CD4-positive, alpha-beta T cell treated with Interleukin-4 for 4 hours (primary cell): ENCODE data around the gene GPER1.

ENCODE experiments used
- DNase-seq: peaks from one replicate; pipeline ENCODE4 v3.0.0-alpha.2; 2020

Gene GPER1

DNA sequence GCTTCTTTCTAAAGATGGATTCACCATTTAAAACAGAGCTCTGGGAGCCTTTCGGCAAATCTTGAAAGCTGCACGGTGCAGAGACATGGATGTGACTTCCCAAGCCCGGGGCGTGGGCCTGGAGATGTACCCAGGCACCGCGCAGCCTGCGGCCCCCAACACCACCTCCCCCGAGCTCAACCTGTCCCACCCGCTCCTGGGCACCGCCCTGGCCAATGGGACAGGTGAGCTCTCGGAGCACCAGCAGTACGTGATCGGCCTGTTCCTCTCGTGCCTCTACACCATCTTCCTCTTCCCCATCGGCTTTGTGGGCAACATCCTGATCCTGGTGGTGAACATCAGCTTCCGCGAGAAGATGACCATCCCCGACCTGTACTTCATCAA, 3.7 kb downstream of the GPER1 start:
- DNase-seq: no peak

DNA sequence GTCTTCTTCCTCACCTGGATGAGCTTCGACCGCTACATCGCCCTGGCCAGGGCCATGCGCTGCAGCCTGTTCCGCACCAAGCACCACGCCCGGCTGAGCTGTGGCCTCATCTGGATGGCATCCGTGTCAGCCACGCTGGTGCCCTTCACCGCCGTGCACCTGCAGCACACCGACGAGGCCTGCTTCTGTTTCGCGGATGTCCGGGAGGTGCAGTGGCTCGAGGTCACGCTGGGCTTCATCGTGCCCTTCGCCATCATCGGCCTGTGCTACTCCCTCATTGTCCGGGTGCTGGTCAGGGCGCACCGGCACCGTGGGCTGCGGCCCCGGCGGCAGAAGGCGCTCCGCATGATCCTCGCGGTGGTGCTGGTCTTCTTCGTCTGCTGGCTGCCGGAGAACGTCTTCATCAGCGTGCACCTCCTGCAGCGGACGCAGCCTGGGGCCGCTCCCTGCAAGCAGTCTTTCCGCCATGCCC, 4.3 kb downstream of the GPER1 start:
- DNase-seq: no peak

DNA sequence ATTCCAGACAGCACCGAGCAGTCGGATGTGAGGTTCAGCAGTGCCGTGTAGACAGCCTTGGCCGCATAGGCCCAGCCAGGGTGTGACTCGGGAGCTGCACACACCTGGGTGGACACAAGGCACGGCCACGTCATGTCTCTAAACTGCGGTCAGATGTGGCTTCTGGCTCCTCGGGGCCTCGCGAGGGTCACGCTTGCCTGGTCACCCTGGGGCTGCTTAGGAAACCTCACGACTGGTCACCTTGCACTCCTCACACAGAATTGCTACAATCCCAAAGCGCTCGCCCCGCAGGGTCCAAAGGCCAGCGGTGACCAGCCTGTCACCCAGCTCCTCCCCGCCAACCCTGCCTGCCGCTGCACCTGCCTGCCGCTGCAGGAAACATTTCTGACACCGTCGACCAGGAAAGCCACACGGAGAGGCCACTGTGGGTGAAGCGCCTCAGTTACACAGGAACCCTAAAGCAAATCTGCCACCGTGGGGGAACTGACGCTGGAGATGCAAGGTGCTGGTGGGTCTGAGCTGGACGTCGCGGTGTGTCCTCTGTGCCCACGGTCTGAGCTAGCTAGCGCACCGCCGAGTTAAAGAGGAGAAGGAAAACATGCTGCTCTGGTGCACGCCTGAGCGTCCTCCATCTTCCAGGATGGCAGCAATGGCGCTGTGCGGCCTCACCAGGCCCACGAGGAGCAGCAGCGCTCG, 5.0 kb downstream of the GPER1 start:
- no peak for DNase-seq

DNA sequence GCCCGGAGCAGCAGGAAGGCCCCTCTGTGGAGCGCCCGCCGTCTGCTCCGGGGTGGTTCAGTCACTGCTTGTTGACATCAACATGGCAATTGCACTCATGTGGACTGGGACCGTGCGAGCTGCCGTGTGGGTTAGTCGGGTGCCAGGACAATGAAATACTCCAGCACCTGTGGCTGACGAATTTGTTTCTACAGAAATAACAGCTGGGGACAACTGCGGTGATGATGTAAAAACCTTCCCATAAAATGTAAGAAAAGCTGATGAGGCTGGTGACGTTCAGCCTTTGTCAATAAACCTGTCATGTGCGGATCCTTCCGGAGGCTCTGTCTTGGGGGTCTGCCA, 5.6 kb downstream of the GPER1 start:
- no peak for DNase-seq

DNA sequence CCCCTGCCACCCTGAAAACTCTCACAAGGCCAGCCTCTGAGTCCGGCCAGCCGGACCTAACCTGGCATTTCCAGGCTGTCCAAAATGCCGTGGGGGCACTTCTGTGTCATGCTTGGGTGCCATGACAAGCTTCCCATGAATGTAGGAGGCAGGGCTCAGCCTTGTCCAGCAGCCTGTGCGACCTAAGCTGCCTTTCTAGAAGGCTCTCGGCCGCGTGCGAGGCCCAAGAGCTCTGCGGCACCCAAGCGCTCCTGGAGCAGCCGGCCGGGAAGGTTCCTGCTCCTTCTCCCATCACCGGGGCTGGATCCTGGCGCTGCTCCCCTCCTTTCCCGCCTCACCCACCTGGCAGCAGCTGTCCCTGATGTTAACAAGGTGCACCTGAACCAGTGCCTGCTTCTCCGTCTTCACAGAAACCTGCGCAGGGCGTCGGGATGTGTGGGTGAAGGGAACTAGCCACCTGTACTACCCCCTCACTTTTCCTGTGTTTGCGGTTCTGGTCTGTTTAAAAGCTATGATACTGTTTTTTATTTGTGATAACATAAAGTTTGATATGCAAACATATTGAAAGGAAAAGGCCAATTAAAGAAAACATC, 6.1 kb downstream of the GPER1 start:
- no peak for DNase-seq

DNA sequence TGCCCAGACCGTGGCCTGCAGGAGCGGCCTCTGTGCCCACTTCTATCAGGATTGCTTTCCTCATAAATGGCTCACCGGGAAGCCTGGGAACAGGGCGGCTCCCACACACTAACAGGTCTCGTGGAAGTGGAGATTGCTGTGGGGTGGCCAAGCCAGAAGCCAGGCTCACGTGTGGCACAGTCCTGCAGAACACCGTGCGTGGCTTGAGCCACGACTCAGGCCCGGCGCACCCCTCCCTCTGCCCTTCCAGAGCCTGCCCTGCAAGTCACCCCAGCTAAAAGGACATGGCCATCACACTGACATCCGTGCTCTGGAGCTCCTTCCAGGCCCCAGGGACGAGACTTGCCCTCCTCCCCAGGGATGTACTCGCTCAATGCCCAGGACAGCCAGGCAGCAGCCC, 7.0 kb downstream of the GPER1 start:
- DNase-seq: no peak

DNA sequence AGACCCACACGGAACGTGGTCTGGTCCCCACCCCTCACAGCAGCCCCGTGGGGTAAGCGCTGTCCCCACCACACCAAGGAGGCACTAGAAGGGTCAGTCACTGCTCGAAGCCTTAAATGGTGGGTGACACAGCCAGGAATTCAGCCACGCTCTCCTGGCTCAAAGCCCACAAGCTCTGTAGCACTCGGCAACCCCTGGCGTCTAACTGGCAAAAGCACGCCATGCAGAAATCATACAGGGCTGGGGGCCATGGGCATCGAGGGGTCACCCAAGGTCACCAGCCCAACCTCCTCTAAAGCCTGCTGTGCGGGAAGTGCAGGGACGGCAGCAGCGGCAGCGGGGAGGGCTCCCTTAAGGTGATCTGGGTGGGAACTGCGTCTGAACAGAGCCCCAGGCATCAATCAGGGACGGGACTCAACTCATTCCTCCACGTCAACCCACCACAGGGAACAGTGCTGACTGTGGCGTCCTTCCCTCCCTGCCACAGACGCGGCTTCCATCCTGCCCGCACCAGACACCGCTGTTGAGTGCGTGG, 7.8 kb downstream of the GPER1 start:
- DNase-seq: no peak

DNA sequence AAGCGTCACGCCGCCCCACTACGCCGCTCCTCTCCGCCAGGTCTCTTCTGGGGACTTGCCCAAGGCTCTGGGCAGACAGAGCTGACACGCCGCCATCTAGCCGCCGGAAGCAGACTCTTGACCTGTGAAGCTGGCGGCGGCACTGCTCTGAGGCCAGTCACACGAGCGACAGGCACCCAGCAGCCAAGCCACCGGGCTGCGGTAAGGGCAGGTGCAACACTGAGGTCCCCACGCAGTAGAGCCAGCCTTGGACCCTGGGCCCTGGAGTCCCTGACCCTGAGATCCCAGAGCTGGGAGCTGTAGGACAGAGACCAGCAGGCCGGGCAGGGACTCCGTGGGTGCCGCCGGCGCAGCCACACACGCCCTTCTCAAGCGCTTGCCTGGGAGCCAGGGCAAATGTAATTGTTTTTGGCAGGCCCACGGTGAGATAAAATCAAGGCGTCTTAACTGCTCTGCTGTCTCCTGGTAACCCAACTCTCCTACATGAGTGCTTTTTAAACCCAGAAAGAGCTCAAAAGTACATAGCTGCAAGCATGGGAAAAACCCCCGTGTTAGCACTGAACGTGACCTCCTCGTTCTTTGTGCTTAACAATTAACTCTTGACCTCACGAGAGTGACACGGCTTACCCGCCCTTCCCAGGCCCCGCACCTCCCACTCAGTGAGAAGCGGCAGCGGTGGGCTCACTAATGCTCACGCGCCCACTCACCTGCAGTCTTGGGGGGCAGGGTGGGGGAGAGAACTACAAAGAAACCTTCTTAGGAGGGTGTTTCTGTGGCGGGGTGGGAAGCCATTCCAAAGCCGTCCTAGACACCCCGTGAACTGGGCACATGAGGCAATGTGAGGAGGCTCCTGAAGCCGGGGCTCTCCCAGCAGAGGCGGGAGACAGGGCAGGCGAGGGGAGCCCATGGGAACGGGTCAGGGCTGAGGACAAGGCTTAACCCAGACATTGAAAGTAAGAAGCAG, 8.5 kb downstream of the GPER1 start:
- no peak for DNase-seq

DNA sequence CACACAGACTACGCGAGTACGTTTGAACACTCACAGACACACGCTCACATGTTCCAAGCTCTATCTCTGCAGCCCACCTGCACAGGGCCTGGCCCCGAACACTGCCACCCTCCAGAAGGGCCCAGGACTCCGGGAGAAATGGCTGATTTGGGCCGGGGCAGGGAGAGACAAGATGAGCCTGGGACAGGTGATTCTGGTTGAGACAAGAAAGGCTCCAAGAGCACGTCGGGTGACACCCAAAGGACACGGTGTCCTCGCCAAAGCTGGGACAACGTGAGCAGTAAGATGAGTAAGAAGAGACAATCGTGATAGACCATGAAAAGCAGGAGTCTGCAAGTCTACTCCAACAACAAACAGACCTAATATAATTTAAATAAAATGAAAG, 9.2 kb downstream of the GPER1 start:
- DNase-seq: no peak

DNA sequence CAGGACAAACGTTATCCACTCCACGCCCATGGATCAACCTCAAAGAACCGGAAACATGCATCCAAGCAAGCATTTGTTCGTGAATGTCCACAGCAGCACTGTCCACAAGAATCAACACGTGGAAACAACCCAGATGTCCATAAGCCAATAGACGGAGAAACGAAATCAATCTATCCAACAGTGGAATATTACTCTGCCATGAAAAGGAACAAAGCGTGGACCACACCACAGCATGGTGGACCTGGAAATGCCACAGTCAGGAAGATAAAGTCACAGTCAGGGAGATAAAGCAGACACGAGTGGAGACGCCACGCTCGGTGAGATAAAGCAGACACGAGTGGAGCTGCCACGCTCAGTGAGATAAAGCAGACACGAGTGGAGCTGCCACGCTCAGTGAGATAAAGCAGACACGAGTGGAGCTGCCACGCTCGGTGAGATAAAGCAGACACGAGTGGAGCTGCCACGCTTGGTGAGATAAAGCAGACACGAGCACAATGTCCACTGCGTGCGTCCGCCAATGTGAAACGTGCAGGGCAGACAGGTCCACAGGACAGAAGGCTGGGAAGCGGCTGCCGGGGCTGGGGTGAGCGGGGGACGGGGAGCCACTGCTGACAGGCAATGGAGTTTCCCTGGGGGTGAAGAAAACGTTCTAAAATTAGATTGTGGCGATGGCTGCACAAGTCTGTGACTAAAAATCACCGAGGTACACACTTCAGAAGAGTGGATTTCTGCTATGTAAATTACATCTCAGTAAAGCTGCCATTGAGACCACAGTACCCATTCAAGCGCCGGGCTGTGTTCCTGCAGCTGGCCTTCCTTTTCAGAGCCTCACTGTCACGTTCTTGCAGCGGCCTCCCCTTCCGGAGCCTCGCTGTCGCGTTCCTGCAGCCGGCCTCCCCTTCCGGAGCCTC, 10.6 kb downstream of the GPER1 start:
- DNase-seq: no peak

DNA sequence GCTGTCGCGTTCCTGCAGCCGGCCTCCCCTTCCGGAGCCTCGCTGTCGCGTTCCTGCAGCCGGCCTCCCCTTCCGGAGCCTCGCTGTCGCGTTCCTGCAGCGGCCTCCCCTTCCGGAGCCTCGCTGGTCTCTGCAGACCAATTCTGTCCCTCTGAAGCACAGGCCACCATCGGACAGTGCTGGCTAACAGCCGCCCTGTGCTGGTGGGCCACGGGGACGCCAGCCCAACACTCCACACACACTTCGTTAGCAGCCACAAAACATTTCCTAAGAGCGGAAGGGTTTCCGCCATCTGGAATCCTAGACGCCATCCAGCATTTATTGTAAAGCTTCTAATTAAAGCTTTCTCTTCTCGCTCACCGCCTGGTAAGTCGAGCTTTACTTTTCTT, 11.2 kb downstream of the GPER1 start:
- DNase-seq: no peak

DNA sequence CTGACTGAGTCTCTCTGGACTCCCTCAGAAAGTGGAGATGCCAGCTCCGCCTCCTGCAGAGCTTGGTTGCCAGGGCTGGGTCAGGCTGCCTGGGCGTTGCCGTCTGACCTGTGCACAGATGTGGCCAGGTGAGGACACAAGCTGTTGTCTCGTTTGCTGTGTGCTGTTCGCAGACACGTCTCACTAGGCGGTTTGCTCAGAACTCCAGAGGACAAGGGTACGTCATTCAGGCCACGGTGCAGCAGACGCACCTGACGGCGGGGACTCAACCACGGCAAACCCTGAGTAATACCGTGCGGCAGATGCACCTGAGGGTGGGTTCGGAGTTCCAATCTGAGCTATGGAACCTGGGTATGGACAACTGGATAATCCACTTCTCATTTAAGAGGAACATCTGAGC, 11.7 kb downstream of the GPER1 start:
- DNase-seq: no peak

DNA sequence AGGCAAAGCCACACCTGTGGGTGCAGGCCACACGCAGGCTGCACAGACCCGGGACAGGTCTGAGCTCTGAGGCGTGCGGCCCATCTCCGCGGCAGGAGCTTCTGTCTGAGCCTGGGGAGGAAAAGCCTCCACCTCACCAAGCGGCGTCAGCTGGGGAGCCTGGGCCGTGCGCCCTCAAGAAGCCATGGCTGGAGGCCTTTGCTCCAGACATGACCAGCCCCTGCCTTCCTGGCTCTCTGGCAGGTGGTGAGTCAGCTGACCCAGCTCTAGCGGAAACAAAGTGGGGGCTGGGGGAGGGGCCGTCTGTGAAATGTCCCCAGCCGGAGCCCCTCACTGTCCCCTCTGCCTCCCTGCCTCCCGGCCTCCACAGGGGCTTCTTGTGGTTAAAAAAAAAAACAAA, 12.5 kb downstream of the GPER1 start:
- no peak for DNase-seq

DNA sequence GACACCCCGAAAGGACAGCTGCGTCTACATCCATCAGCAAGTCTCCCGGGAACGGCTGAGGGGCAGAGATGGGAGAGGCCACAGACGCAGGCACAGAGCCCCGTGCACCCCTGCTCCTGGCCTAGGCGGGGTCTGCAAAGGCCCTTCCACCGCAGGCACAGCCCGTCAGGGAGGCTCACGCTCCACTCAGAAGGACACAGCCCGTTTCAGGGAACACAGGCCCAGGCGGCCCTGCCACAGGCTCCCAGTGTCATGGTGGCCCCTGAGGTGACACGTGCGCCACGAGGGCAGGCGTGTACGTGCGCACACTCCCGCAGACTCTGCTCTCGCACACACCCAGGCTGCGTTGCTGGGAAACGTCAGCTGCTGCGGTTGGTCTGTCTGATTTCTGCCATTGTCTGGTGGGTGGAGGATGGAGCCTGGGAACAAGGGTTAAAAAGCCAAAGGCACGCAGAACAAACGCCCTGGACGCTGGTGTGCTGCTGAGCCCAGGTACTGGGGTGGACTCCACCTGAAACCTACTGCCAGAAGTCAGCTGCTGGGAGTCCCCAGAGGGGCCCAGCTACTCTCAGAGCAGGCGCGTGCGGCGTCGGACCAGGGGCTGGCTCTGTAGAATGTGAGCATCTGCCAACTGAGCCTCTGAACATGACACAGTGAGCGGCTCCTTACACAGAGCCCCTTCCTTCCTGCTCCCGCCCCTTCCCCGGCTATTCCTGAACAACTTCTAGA, 13.1 kb downstream of the GPER1 start:
- no peak for DNase-seq

DNA sequence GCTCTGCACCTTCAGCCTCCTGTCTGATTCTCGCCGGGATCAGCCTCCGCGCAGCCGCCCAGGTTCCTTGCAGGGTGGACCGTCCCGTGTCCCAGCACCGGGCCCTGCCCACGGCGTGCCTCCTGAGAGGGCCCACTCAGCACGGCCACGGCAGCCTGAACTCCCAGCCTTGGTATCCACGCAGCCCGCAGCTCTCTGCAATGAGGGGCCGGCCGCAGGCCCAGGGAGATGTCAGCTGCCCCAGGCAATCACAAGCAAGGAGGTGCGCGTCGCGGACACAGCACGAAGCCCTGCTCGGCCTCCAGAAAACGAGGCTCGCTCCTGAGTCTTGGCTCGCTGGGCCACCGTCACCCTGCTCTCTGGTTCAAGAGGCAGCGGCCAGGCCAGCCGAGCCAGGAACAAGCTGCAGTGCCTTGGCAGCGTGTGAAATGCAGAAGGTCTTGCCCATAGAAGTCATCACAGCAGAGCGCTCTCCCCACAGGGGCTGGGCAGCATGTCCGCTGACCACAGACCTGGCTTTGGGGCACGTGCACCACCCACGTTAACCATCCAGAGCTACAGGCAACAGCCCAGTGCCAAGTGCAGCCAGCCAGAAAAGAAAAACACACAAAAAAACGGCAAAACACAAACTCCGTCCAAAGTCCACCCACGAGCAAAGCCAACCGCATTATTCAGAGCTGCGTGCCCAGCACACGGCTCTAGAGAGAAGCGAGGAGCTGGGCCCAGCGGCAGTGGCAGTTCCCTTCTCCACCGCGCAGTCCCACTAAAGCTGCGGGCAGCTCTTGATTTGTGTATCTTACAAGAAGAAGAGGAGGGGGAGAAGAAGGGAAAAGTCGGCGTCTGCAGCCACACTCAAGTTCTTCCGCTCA, 13.9 kb downstream of the GPER1 start:
- DNase-seq: no peak

DNA sequence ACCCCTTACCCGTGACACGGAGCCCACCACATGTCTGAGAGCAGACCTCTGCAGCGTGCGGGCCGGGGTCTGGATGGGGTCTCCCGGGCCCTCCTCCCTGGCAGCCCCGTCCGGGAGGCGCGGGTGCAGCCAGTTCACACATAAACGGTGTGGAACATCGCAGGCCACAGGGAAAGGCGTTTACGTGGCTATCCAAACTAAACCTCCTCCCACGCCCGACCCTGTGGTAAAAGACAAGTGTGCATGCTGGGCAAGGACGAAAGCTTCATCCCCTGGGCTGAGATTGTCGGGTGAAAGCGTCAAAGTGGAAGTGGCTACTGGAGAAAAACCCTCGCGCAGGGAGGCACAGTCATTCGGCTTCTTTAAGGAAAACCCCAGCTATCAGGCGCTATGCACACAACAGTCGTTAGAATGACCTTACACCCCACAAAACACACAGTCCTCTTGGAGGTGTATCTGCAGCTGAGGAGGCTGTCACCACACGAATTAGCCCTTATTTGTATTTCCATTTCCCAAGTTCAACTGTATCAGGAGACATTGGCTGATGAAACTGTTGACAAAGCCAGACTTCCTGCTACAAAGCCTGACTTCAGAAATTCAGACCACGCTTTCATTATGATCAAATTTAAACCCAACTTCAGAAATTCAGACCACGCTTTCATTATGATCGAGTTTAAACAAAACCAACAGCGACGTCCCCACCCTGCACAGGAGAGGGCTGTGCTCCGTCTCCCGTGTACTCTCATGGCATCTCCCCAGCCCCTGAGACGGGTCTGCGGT, 15.3 kb downstream of the GPER1 start:
- peak; percentile 3 for DNase-seq

DNA sequence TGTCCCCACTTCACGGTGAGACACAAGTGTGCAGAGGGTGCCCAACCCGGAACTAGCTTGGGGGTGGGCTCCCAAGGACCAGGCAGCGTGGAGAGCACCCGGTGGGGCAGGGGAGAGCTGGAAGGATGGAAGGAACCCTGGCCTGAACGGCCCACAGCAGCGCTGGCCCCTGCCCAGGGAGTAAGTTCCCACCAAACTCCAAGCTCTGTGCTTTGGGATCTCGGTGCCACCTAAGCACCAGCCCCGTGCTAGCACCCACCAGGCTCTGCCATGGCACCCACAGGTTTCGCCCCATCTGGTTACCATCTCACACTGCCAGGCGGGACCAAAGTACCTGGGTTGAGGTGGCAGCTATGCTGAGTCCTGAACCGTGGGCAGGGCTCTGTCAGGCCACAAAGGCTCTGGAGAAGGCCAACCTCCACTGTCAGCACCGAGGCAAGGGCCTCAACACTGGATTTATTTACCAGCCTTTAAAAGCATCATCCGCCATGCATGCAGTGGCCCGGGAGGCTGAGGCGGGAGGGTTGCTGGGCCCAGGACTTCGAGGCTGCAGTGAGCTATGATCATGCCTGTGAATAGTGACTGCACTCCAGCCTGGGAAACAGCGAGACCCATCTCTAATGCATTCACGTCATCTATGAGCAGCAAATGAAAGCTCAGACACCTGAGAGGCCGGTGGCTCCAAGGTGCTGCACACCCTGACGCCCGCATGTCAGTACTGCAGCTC, 16.0 kb downstream of the GPER1 start:
- no peak for DNase-seq

DNA sequence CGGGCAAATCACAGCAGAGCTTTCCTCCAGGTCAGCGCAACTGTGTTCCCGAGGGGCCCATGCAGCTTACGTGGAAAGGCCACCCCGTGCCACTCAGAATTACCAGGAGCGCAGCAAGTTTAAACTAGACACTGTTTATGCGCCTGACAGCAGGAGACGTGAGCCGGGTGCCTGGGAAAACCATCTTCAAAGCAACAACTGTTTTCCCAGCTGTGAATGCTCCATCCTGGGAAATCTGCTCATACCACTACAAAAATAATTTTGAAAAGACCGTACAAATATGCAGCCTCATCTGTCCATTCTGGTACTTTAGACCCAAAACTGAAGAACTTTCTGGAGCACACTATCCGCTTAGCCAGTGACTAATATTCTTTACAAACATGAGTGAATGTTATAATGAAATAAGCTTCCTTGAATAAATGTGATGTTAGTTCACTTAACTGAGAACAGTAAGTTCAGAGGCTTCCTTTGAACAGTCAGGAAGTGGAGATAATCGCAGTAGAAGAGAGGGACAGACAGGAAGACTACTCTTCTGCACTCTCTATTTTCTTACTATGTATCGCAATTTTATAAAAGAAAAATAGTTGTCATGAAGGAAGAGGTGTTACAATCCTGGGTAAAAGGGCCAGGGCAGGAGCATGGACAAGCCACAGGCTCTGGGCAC, 16.7 kb downstream of the GPER1 start:
- DNase-seq: no peak

DNA sequence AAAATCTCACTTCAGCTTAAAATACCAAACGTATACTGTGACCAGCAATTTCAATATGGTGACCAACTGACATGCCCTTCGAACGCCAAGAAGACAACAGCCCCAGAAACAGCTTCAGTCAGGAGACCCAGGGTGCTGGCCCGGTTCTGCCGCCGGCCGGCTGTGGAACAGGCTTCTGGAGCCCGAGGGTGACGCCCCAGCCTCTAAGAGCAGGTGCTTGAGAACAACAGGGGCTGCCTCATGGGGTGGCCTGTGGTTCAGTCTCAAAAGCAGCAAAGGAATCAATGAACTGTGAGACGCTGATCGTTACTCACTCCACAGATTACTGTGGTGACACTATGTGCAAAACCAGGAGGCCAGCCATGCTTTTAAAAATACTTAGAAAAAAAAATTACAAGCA, 17.3 kb downstream of the GPER1 start:
- no peak for DNase-seq
